Measurements from ENCODE around the gene TRAF2. TPM values are rescaled to one million over a fixed set of nuclear protein-coding genes. Genes with fewer than 3 reads are reported as not detected.

TRAF2 gene
- total and polyA plus RNA-seq, 2 of the 13 experiments (the other 11 are each of a cell fraction or from before 2014, with no cell fraction given): 12.4 to 13.6 TPM

DNA sequence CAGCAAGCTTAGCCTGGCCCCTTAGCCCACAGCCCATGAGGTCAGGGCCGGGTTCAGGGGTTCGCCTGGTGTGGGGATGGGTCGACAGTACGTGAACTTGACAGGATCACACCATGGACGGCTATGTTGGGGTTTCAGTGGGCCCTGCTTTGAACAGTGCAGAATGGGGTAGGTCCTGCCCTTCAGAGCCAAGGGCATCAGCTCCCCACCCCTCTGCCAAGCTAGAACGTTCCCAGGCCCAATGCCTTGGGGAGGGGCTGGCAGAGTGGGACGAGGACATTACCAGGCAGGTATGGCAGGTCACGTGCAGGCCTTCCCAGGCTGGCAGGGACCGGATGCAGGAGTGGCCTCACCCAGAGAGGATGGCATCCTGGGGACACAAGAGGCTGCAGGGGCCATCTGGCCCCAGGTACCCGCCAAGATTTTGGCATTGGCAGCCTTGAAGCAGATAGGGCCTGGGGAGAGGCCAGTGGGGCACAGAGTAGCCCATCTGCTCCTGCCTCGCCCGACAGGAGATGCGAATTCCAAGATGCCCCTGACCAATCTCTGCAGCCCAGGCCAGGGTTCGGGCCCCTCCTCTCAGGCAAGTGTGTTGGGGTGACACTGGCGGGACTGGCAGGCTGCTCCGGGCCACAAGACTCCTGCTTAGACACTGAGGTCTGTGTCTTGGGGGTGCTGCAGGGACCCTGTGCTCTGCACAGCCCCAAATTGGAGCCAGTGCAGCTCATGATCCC, 44.5 kb upstream of the TRAF2 start (continued):
- TF ChIP-seq, protein P1, sequence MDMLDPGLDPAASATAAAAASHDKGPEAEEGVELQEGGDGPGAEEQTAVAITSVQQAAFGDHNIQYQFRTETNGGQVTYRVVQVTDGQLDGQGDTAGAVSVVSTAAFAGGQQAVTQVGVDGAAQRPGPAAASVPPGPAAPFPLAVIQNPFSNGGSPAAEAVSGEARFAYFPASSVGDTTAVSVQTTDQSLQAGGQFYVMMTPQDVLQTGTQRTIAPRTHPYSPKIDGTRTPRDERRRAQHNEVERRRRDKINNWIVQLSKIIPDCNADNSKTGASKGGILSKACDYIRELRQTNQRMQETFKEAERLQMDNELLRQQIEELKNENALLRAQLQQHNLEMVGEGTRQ (IDR thresholded peaks at IDR 0.05; ENCODE audit: low read depth, low read length): 0 out of 2 replicates have a peak, but pooled peaks have one; percentile 13
- TF ChIP-seq, protein P1 (CRISPR knock-in tag; IDR thresholded peaks at IDR 0.05; ENCODE audit: borderline replicate concordance): peak; percentile 72
- TF ChIP-seq ZNF709 (CRISPR knock-in tag; IDR thresholded peaks at IDR 0.05) (0 out of 2 replicates have a peak, but pooled peaks have one; percentile 30), ZNF772 (CRISPR knock-in tag; IDR thresholded peaks at IDR 0.05) (peak; percentile 83), AGO1 (IDR thresholded peaks at IDR 0.05; ENCODE audit: low read depth, low read length, poor library complexity, severe bottlenecking) (peak; percentile 96), POLR2AphosphoS5 (IDR thresholded peaks at IDR 0.05; ENCODE audit: low read depth, low read length) (peak; percentile 51; the same call in 1 of the 2 replicates), ZNF138 (CRISPR knock-in tag; IDR thresholded peaks at IDR 0.05; ENCODE audit: low read depth) (0 out of 2 replicates have a peak, but pooled peaks have one; percentile 69), EED (CRISPR knock-in tag; IDR thresholded peaks at IDR 0.05) (peak; percentile 81; the same call in 1 of the 2 replicates), ZNF747 (CRISPR knock-in tag; IDR thresholded peaks at IDR 0.05; ENCODE audit: borderline replicate concordance) (peak; percentile 65; the same call in 1 of the 2 replicates), YY1 (IDR thresholded peaks at IDR 0.05; ENCODE audit: insufficient read depth, insufficient replicate concordance, low read depth, low read length) (peak; percentile 18), ZNF788 (CRISPR knock-in tag; IDR thresholded peaks at IDR 0.05; ENCODE audit: borderline replicate concordance) (0 out of 2 replicates have a peak, but pooled peaks have one; percentile 22), ZNF235 (CRISPR knock-in tag; IDR thresholded peaks at IDR 0.05; ENCODE audit: borderline replicate concordance) (0 out of 2 replicates have a peak, but pooled peaks have one; percentile 24), ZNF878 (CRISPR knock-in tag; IDR thresholded peaks at IDR 0.05) (peak; percentile 69; the same call in 1 of the 2 replicates), AHDC1 (CRISPR knock-in tag; IDR thresholded peaks at IDR 0.05; ENCODE audit: borderline replicate concordance) (peak; percentile 5; the same call in 1 of the 2 replicates)
